T-helper 2 cell treated with Interferon-gamma antibody and Interleukin-4, amounts not matched to agents 5 μg/mL and 100 μg/mL, for 36 hours (primary cell): ENCODE results near the gene MCRIP1.

Experiments
- DNase-seq: peaks from one replicate; pipeline ENCODE4 v3.0.0; 2021; ENCODE audit warnings: low spot score
- H3K27ac Mint-ChIP-seq: one replicate; pipeline ENCODE4 v1.8.0; 2021; ENCODE audit warnings: mild to moderate bottlenecking, mixed read lengths
- H3K27me3 Mint-ChIP-seq: one replicate; pipeline ENCODE4 v1.8.0; 2021; ENCODE audit warnings: low read depth, mixed read lengths
- H3K36me3 Mint-ChIP-seq: one replicate; pipeline ENCODE4 v1.8.0; 2021; ENCODE audit warnings: low read depth, mixed read lengths
- H3K4me1 Mint-ChIP-seq: one replicate; pipeline ENCODE4 v1.8.0; 2021; ENCODE audit warnings: low read depth, mixed read lengths
- H3K4me3 Mint-ChIP-seq: one replicate; pipeline ENCODE4 v1.8.0; 2022; ENCODE audit warnings: mild to moderate bottlenecking, moderate library complexity, mixed read lengths
- H3K9me3 Mint-ChIP-seq: one replicate; pipeline ENCODE4 v1.8.0; 2021; ENCODE audit warnings: mixed read lengths

The MCRIP1 gene

GRCh38 chr17:81866440-81867169 lies 33.5 kb upstream of the MCRIP1 start:
- no peak for DNase-seq
- Mint-ChIP-seq H3K4me3 (peak overlapping the region; percentile 44), H3K36me3 (peaks cover 39% of the 10 kb centered on the region), H3K4me1 (peaks cover 22% of the 10 kb centered on the region), H3K27me3 (no peaks in the 10 kb centered on the region), H3K9me3 (no peaks in the 10 kb centered on the region), H3K27ac (peak overlapping the region; percentile 57)

GRCh38 chr17:81865733-81866439 lies 32.8 kb upstream of the MCRIP1 start:
- Mint-ChIP-seq H3K9me3 (no peaks in the 10 kb centered on the region), H3K27ac (peak overlapping the region; percentile 45), H3K36me3 (peaks cover 44% of the 10 kb centered on the region), H3K4me1 (peaks cover 22% of the 10 kb centered on the region), H3K27me3 (no peaks in the 10 kb centered on the region), H3K4me3 (no peak overlapping the region)
- no peak for DNase-seq

- H3K27ac Mint-ChIP-seq, result peak overlapping the region; percentile 45
- H3K27me3 Mint-ChIP-seq, result no peaks in the 10 kb centered on the region
- peaks cover 47% of the 10 kb centered on the region for H3K36me3 Mint-ChIP-seq
Measured at GRCh38 chr17:81865358-81865732, 32.3 kb upstream of the MCRIP1 start.

GRCh38 chr17:81863833-81864768 lies 31.0 kb upstream of the MCRIP1 start:
- H3K4me3 Mint-ChIP-seq, result peak overlapping the region; percentile 79
- no peak for DNase-seq
- H3K36me3 Mint-ChIP-seq, result peaks cover 41% of the 10 kb centered on the region
- no peaks in the 10 kb centered on the region for H3K9me3 Mint-ChIP-seq
- H3K27me3 Mint-ChIP-seq, result no peaks in the 10 kb centered on the region
- H3K27ac Mint-ChIP-seq, result peak overlapping the region; percentile 90
- peaks cover 25% of the 10 kb centered on the region for H3K4me1 Mint-ChIP-seq

More at GRCh38 chr17:81865358-81865732, 32.3 kb upstream of the MCRIP1 start:
- DNase-seq, result no peak
- Mint-ChIP-seq H3K9me3 (no peaks in the 10 kb centered on the region), H3K4me3 (no peak overlapping the region), H3K4me1 (peaks cover 22% of the 10 kb centered on the region)

- no peak for DNase-seq
- Mint-ChIP-seq H3K4me1 (peaks cover 32% of the 10 kb centered on the region), H3K27me3 (no peaks in the 10 kb centered on the region), H3K4me3 (peak overlapping the region; percentile 79), H3K27ac (peak overlapping the region; percentile 90), H3K9me3 (no peaks in the 10 kb centered on the region), H3K36me3 (peaks cover 46% of the 10 kb centered on the region)
Measured at GRCh38 chr17:81863123-81863675, 30.1 kb upstream of the MCRIP1 start.

- H3K36me3 Mint-ChIP-seq, result peaks cover 49% of the 10 kb centered on the region
- H3K9me3 Mint-ChIP-seq, result no peaks in the 10 kb centered on the region
- peak overlapping the region; percentile 98 for H3K27ac Mint-ChIP-seq
- DNase-seq, result peak; percentile 99
- H3K4me1 Mint-ChIP-seq, result peaks cover 33% of the 10 kb centered on the region
- no peaks in the 10 kb centered on the region for H3K27me3 Mint-ChIP-seq
- peak overlapping the region; percentile 91 for H3K4me3 Mint-ChIP-seq
Measured at GRCh38 chr17:81860756-81861568, 27.9 kb upstream of the MCRIP1 start.

GRCh38 chr17:81859906-81860755 lies 27.0 kb upstream of the MCRIP1 start, which contains the start of gene P4HB:
Gene P4HB, minus strand, starts transcription at chr17:81860535. Its CDS starts 64 bp downstream, at chr17:81860471.
- DNase-seq, result peak; percentile 29
- H3K4me3 Mint-ChIP-seq, result peak within 1 kb of the TSS; percentile 93
- H3K36me3 Mint-ChIP-seq, result peaks cover 57% of the 10 kb centered on the region
- no peaks in the 10 kb centered on the region for H3K27me3 Mint-ChIP-seq
- peak within 1 kb of the TSS; percentile 98 for H3K27ac Mint-ChIP-seq
- H3K9me3 Mint-ChIP-seq, result no peaks in the 10 kb centered on the region
- H3K4me1 Mint-ChIP-seq, result peaks cover 35% of the 10 kb centered on the region

- Mint-ChIP-seq H3K27ac (peak overlapping the region; percentile 84), H3K36me3 (peaks cover 54% of the 10 kb centered on the region), H3K4me3 (peak overlapping the region; percentile 93), H3K9me3 (no peaks in the 10 kb centered on the region), H3K4me1 (peaks cover 33% of the 10 kb centered on the region), H3K27me3 (no peaks in the 10 kb centered on the region)
- DNase-seq, result no peak
Measured at GRCh38 chr17:81858967-81859905, 26.1 kb upstream of the MCRIP1 start.

GRCh38 chr17:81858170-81858966 lies 25.3 kb upstream of the MCRIP1 start:
- no peak for DNase-seq
- Mint-ChIP-seq H3K27me3 (no peaks in the 10 kb centered on the region), H3K27ac (no peak overlapping the region), H3K36me3 (peaks cover 56% of the 10 kb centered on the region), H3K9me3 (no peaks in the 10 kb centered on the region), H3K4me1 (peaks cover 28% of the 10 kb centered on the region), H3K4me3 (peak overlapping the region; percentile 93)

- H3K9me3 Mint-ChIP-seq, result no peaks in the 10 kb centered on the region
- no peaks in the 10 kb centered on the region for H3K27me3 Mint-ChIP-seq
- no peak for DNase-seq
- no peak overlapping the region for H3K27ac Mint-ChIP-seq
- H3K4me3 Mint-ChIP-seq, result no peak overlapping the region
- peaks cover 25% of the 10 kb centered on the region for H3K4me1 Mint-ChIP-seq
- H3K36me3 Mint-ChIP-seq, result peaks cover 64% of the 10 kb centered on the region
Measured at GRCh38 chr17:81854974-81855774, 22.1 kb upstream of the MCRIP1 start.
